ENCODE results near the gene CAMK2A. TPM values are rescaled to one million over a fixed set of nuclear protein-coding genes. Genes with fewer than 3 reads are reported as not detected.

Gene CAMK2A
- total and polyA plus RNA-seq, 2 experiments from 2014 or later: 1.2 to 2.6 TPM

DNA sequence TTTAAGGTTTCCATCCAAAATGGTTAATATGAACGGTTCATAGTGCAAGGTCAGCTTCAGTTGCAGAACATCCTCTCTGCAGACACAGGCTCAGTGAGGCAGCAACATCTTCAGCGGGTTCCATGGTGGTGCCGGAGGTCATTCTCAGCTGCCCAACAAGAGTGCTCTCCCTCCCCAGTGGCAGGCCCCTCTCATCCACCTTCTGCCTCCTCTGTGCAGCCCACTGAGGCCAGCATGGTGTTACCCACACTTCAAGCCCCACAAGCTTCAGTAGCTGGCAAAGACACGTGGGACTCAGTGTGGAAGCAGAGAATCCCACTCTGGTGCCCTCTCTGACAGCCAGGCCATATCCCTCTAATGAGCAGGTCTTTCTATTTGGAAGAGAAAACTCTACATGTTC, 17.2 kb upstream of the CAMK2A start:
- WGBS (ENCODE audit: low lambda C conversion rate, missing lambda C conversion rate): 93% methylated on average over 4 of the region's 4 CpGs
- TF ChIP-seq, protein P1, sequence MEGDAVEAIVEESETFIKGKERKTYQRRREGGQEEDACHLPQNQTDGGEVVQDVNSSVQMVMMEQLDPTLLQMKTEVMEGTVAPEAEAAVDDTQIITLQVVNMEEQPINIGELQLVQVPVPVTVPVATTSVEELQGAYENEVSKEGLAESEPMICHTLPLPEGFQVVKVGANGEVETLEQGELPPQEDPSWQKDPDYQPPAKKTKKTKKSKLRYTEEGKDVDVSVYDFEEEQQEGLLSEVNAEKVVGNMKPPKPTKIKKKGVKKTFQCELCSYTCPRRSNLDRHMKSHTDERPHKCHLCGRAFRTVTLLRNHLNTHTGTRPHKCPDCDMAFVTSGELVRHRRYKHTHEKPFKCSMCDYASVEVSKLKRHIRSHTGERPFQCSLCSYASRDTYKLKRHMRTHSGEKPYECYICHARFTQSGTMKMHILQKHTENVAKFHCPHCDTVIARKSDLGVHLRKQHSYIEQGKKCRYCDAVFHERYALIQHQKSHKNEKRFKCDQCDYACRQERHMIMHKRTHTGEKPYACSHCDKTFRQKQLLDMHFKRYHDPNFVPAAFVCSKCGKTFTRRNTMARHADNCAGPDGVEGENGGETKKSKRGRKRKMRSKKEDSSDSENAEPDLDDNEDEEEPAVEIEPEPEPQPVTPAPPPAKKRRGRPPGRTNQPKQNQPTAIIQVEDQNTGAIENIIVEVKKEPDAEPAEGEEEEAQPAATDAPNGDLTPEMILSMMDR (IDR thresholded peaks at IDR 0.05; ENCODE audit: poor library complexity): no peak
- TF ChIP-seq EZH2phosphoT487 (IDR thresholded peaks at IDR 0.05; ENCODE audit: low read depth, severe bottlenecking, unreplicated experiment) (no peak), EZH2 (IDR thresholded peaks at IDR 0.05; ENCODE audit: borderline replicate concordance) (no peak)
- DNase-seq (ENCODE audit: low spot score): no peak
- Histone ChIP-seq H3K4me1 (ENCODE audit: insufficient read depth) (peaks cover 17% of the 10 kb centered on the region), H3K4me2 (no peak overlapping the region), H2AFZ (no peak overlapping the region), H3K27ac (no peak overlapping the region), H3K4me3 (no peak overlapping the region), H3K27me3 (no peaks in the 10 kb centered on the region), H3K9me3 (ENCODE audit: low read depth) (no peaks in the 10 kb centered on the region), H4K20me1 (ENCODE audit: insufficient read depth, poor library complexity, severe bottlenecking) (no peaks in the 10 kb centered on the region), H3K9me2 (replicated peaks; ENCODE audit: insufficient read depth) (no peaks in the 10 kb centered on the region), H3K79me2 (no peaks in the 10 kb centered on the region), H3K36me3 (replicated peaks; ENCODE audit: insufficient read depth, low read depth) (no peaks in the 10 kb centered on the region)

DNA sequence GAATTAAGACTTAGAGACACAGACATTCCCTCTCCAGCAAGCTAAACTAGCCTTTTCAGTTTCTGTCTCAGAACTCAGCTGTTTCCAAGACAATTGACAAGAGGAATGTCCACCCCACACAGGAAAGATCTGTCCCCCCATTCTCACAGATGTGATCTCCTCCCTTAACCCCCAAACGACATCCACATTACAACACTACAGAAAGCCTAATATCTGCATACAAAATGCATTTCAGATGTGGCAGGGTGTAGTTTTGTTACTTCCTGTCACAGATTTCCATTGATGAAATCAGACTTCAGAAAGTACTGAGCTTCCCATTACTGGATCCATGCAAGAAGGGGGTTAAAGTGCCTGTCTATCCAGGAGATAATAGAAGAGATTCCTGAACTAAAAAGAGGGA, 16.0 kb upstream of the CAMK2A start:
- H3K9me2 ChIP-seq (replicated peaks; ENCODE audit: insufficient read depth): no peaks in the 10 kb centered on the region
- H4K20me1 ChIP-seq (ENCODE audit: insufficient read depth, poor library complexity, severe bottlenecking): no peaks in the 10 kb centered on the region
- no peaks in the 10 kb centered on the region for H3K27me3 ChIP-seq
- TF ChIP-seq EZH2phosphoT487 (IDR thresholded peaks at IDR 0.05; ENCODE audit: low read depth, severe bottlenecking, unreplicated experiment): no peak
- TF ChIP-seq, protein P1 (IDR thresholded peaks at IDR 0.05; ENCODE audit: poor library complexity): no peak
- no peak for TF ChIP-seq EZH2 (IDR thresholded peaks at IDR 0.05; ENCODE audit: borderline replicate concordance)
- no peak overlapping the region for H3K4me3 ChIP-seq
- no peak overlapping the region for H2AFZ ChIP-seq
- peak overlapping the region; percentile 91 for H3K27ac ChIP-seq
- no peaks in the 10 kb centered on the region for H3K9me3 ChIP-seq (ENCODE audit: low read depth)
- DNase-seq (ENCODE audit: low spot score): no peak
- peaks cover 17% of the 10 kb centered on the region for H3K4me1 ChIP-seq (ENCODE audit: insufficient read depth)
- H3K4me2 ChIP-seq: no peak overlapping the region
- WGBS (ENCODE audit: low lambda C conversion rate, missing lambda C conversion rate): 40% methylated on average over 1 of the region's 1 CpG
- no peaks in the 10 kb centered on the region for H3K36me3 ChIP-seq (replicated peaks; ENCODE audit: insufficient read depth, low read depth)
- H3K79me2 ChIP-seq: no peaks in the 10 kb centered on the region

GRCh38 chr5:150305095-150305494, 15.5 kb upstream of the CAMK2A start:
- Histone ChIP-seq H3K4me3 (no peak overlapping the region), H3K79me2 (no peaks in the 10 kb centered on the region), H3K9me2 (replicated peaks; ENCODE audit: insufficient read depth) (no peaks in the 10 kb centered on the region), H3K27ac (peak overlapping the region; percentile 91), H3K9me3 (ENCODE audit: low read depth) (no peaks in the 10 kb centered on the region), H2AFZ (no peak overlapping the region), H3K27me3 (no peaks in the 10 kb centered on the region), H3K4me1 (ENCODE audit: insufficient read depth) (peaks cover 17% of the 10 kb centered on the region), H3K36me3 (replicated peaks; ENCODE audit: insufficient read depth, low read depth) (no peaks in the 10 kb centered on the region), H4K20me1 (ENCODE audit: insufficient read depth, poor library complexity, severe bottlenecking) (no peaks in the 10 kb centered on the region), H3K4me2 (no peak overlapping the region)
- TF ChIP-seq EZH2 (IDR thresholded peaks at IDR 0.05; ENCODE audit: borderline replicate concordance) (no peak), EZH2phosphoT487 (IDR thresholded peaks at IDR 0.05; ENCODE audit: low read depth, severe bottlenecking, unreplicated experiment) (no peak)
- TF ChIP-seq, protein P1 (IDR thresholded peaks at IDR 0.05; ENCODE audit: poor library complexity): no peak
- DNase-seq (ENCODE audit: low spot score): no peak
- 43% methylated on average over 2 of the region's 2 CpGs for WGBS (ENCODE audit: low lambda C conversion rate, missing lambda C conversion rate)
